HepG2 (cell line): ENCODE data around the gene CTSW. TPM values are rescaled to one million over a fixed set of nuclear protein-coding genes. Genes with fewer than 3 reads are reported as not detected.
A peak's percentile ranks its signal among the peaks of the same experiment; 100 is the strongest.

Experiments used
- IRX3 ChIP-seq: sonication (generic); formaldehyde crosslinking; IDR thresholded peaks from 2 replicates; pipeline ENCODE4 v1.8.1; 2023; ENCODE audit warnings: mild to moderate bottlenecking, low read depth, missing genetic modification reagents, borderline replicate concordance
- TCF12 ChIP-seq, 2 experiments: fragments of 450-650 bp in 1 of 2; sonication (generic) in 1 of 2; formaldehyde crosslinking in 1 of 2; IDR thresholded peaks; 2 replicates each; pipeline versions ENCODE4 v1.6.1 to v1.8.0; 2017 to 2022; ENCODE audit warnings: antibody characterized with exemption in 1 of 2, mild to moderate bottlenecking in 1 of 2, missing genetic modification reagents in 1 of 2, moderate library complexity in 1 of 2
- UBTF ChIP-seq: sonication (generic); formaldehyde crosslinking; IDR thresholded peaks from 2 replicates; pipeline ENCODE4 v1.4.0; 2020; ENCODE audit warnings: mild to moderate bottlenecking, missing genetic modification reagents
- ZNF709 ChIP-seq: sonication (generic); formaldehyde crosslinking; IDR thresholded peaks from 2 replicates; pipeline ENCODE4 v1.5.0; 2020; ENCODE audit warnings: mild to moderate bottlenecking, missing genetic modification reagents
- ZNF710 ChIP-seq: sonication (generic); formaldehyde crosslinking; IDR thresholded peaks from 2 replicates; pipeline ENCODE4 v1.5.0; 2020; ENCODE audit warnings: mild to moderate bottlenecking, missing genetic modification reagents, borderline replicate concordance
- polyA plus RNA-seq, 8 experiments: library from polyadenylated mRNA; depleted of rRNA in 3 of 8; stranded (reverse) in 7 of 8; unstranded in 1 of 8; fragments of >200 nt; fragmentation: Illumina TruSeq in 4 of 8; extraction: Trizol in 4 of 8; gene quantifications; 2 replicates each; pipeline versions ENCODE4 v1.2.1 to v1.2.3, GENCODE V29; 2011 to 2016; ENCODE audit warnings: low read depth in 4 of 8, missing spikeins in 1 of 8, mixed read lengths in 1 of 8; ENCODE audit not compliant: insufficient read depth in 1 of 8
- total RNA-seq, 5 experiments: library from RNA; depleted of rRNA; stranded (reverse); fragments of >200 nt; fragmentation: Illumina TruSeq; extraction: Trizol; gene quantifications; 2 replicates each; pipeline ENCODE4 v1.2.3, GENCODE V29; 2016; ENCODE audit warnings: low read depth in 1 of 5

The CTSW gene
- total and polyA plus RNA-seq, 2 of the 13 experiments (the other 11 are each of a cell fraction or from before 2014, with no cell fraction given): 0.09 TPM; not detected in 1

GRCh38 chr11:65899356-65900124 is 19.9 kb downstream of the CTSW start (continued):
- no peak; the same call in 1 of the 2 replicates for TF ChIP-seq ZNF710 (CRISPR knock-in tag)
- no peak for TF ChIP-seq TCF12 (IDR thresholded peaks at IDR 0.05)
- no peak for TF ChIP-seq TCF12 (CRISPR knock-in tag; IDR thresholded peaks at IDR 0.05)
- peak; percentile 58; the same call in 1 of the 2 replicates for TF ChIP-seq ZNF709 (CRISPR knock-in tag)
- no peak for TF ChIP-seq IRX3 (CRISPR knock-in tag)
- peak; percentile 96 for TF ChIP-seq UBTF (CRISPR knock-in tag)
